HG03045 (cell line): ENCODE results near the gene RNPEP.
"Not testable (repeated sequence)": the region's sequence is repeated elsewhere in the genome, so short reads cannot be mapped to it uniquely, and the experiment has no call there.

Source experiments
- ATAC-seq: cut with Tn5 transposase; IDR thresholded peaks from one replicate; pipeline ENCODE4 v1.9.1; 2021; ENCODE audit warnings: mild to moderate bottlenecking, moderate library complexity; ENCODE audit not compliant: unreplicated experiment

Gene RNPEP, protein sequence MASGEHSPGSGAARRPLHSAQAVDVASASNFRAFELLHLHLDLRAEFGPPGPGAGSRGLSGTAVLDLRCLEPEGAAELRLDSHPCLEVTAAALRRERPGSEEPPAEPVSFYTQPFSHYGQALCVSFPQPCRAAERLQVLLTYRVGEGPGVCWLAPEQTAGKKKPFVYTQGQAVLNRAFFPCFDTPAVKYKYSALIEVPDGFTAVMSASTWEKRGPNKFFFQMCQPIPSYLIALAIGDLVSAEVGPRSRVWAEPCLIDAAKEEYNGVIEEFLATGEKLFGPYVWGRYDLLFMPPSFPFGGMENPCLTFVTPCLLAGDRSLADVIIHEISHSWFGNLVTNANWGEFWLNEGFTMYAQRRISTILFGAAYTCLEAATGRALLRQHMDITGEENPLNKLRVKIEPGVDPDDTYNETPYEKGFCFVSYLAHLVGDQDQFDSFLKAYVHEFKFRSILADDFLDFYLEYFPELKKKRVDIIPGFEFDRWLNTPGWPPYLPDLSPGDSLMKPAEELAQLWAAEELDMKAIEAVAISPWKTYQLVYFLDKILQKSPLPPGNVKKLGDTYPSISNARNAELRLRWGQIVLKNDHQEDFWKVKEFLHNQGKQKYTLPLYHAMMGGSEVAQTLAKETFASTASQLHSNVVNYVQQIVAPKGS

DNA sequence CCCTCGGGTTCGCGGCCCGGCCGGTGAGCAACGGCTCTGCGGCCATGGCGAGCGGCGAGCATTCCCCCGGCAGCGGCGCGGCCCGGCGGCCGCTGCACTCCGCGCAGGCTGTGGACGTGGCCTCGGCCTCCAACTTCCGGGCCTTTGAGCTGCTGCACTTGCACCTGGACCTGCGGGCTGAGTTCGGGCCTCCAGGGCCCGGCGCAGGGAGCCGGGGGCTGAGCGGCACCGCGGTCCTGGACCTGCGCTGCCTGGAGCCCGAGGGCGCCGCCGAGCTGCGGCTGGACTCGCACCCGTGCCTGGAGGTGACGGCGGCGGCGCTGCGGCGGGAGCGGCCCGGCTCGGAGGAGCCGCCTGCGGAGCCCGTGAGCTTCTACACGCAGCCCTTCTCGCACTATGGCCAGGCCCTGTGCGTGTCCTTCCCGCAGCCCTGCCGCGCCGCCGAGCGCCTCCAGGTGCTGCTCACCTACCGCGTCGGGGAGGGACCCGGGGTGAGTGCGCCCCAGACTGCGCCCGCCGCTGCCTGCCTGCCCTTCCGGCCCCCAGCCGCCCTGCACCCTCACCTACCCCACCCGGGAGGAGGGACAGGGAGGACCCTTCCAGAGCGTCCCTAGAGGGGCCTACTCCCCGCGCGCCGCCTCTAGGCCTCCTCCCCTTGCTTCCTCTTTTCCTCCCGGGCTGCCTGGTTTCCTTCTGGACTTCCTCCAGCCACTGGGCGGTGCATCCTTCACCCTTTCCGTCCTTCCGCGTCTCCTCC, at the start of gene RNPEP:
RNPEP (plus strand) TSS at position 26 of the 757 bp plus-strand sequence; CDS start at position 45, 19 bp downstream.
- peak; percentile 84 for ATAC-seq

DNA sequence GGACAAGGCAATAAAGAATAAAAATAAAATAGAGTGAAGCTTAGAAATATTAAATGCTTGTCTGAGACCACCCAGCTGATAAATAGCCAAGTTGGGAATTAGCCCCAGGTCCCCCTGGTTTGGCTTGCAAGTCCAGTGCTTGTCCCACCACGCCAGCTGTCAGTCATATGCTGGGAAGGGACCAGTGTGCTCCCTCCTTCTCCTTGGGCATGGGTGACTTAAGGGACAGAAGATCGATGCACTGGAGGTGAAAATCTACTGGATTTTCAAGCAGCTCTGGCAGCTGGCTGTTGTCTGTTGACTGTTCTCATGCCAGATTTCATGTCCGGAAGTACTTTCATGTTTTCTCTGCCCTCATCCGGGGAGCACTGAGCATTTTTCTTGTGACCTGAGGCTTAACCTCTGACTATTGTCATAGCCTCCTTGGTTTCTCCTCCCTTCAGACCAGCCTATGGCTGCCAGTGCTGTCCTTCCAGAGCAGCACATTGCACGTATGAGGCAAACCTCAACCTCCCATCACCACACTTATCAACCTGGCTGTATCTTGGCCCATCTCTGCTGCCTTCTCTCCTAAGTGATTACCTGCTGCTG, 48.5 kb upstream of the RNPEP start:
- ATAC-seq: no peak

DNA sequence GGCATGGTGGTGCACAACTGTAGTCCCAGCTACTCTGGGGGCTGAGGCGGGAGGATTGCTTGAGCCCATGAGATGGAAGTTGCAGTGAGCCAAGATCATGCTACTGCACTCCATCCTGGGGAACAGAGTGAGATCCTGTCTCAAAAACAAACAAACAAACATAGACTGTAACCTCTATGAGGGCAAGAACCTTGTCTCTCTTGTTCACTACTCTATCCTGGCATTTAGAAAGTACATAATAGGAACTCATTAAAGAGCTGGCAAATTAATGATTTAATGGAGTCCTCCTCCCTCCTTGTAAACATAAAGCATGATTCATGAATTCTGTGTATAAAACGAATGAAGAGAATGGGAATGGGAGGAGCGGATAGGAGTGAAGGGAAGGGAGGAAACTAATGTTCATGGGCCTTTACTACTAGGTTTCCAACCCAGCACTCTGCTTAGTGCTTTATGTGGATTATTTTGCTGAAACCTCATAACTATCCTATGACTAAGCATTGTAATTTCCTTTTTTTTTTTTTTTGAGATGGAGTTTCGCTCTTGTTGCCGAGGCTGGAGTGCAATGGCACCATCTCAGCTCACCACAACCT, 44.7 kb upstream of the RNPEP start:
- no peak for ATAC-seq

DNA sequence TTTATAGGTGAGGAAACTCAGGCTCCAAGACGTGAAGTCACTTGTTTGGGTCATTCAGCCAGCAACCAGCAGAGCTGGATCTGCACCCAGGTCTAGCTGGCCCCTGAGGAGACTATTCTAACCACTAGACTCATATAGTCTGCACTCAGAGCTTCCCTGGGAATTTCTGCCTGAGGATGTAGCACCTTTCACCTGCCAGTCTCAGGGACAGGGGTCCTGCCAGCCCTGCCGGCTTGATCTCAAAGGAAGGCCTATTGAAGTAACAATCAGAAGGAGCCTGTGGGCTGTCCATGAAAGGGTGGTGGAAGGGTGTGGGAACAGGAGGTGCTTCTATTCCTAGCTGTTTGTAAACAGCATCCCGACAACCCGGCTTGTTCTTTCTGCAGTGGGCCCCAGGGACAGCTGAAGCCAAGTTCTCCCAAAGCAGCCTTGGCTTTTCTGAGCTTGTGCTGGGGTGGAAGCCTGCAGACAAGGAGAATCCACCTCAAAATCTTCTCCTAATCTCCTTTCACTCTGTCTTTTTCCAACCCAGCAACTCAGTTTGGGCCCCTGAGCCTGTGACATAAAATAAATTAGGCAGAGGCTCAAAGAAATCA, 43.9 kb upstream of the RNPEP start:
- ATAC-seq: no peak

DNA sequence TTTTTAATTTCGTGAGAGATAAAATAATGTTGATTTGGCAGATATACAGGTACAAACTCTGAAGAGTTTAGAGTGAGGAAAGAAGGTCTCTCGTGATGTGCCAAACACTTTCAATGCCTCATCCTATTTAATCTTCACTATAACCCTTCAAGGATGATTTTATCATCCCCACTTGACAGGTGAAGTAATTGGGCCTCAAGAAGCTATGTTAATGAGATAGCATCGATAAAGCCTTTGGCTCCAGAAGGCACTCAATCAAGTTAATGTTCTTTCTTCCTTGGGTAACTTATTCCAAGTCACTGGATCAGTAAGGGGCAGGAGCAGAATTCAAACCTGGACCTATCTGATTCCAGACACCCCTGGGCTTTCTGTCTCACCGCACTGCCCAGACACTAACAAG, 43.3 kb upstream of the RNPEP start:
- ATAC-seq: no peak

DNA sequence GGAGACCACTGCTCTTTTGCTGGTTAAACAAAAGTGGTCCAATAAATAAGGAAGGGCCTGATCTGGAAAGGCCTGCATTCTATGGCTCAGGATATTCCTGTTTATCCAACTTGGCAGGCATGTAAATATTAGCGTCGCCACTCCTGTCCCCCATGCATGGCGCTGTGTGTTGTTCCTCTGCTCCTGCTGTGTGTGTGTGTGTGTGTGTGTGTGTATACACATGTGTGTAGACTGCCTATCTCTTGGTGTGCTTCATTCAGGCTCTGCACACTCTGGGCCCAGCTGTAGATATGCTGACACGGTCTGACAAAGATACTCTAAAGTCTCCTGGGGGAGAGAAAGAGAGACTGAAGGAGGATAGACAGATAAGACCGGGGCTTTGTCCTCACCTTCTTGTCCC, 42.9 kb upstream of the RNPEP start:
- ATAC-seq: no peak

DNA sequence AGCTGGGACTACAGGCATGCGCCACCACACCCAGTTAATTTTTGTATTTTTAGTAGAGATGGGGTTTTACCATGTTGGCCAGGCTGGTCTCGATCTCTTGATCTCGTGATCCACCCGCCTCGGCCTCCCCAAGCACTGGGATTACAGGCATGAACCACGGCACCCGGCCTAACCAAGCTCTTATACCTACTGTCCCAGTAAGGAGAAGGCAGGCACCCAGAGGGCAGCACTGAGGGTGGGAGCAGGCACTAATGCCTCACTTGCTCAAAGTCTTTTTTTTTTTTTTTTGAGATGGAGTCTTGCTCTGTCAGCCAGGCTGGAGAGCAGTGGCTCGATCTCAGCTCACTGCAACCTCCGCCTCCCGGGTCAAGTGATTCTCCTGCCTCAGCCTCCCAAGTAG, 42.1 kb upstream of the RNPEP start:
- not testable (repeated sequence) for ATAC-seq

DNA sequence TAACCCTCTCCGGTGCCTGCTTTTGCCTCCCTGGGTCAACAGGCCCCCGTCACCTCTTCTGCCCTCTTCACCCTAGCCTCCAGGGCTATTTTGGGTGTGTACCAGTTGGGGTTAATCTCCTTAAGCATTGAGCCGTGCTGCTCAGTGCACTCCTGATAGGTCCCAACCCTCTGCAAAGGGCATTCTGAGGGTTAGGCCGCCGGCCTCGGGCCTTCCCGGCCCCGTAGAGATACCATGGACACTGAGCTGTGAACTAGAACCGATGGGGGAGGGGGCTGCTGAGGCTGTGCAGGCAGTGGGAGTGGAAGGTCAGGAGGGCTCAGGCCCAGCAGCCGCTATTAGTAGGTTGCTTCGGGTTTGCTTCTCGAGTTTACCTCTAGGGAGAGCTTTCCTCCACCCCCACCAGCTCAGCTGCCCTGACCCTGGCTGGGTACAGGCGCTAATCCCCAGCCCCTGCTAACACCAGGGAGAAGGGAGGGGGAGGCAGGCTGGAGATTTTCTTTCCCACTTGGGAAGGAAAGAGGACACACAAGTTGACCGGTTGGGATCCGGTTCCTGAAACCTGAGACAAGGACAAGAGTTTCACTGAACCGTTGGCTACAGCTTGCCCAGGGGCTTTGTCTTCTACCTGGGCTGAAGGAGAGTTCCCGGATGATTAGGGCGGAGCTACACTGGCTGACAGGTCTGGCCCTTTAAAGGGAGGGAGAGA, 40.9 kb upstream of the RNPEP start:
- no peak for ATAC-seq

DNA sequence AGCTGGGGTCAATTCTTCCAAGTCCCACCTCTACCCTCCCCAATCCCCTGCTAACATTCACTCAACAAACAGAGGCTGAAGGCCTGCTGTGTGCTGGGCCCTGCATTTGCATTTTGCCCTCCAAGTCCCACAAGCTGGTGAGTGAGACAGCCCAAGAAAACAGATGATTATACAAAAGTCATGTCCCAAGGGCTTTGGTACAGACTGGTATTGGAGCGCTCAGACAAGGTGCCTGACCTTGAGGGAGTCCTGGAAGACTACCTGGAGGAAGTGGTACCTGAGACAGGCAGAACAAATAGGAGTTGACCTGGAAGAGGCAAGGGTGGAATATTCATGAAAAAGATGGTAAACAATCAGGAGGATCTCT, 40.3 kb upstream of the RNPEP start:
- no peak for ATAC-seq

DNA sequence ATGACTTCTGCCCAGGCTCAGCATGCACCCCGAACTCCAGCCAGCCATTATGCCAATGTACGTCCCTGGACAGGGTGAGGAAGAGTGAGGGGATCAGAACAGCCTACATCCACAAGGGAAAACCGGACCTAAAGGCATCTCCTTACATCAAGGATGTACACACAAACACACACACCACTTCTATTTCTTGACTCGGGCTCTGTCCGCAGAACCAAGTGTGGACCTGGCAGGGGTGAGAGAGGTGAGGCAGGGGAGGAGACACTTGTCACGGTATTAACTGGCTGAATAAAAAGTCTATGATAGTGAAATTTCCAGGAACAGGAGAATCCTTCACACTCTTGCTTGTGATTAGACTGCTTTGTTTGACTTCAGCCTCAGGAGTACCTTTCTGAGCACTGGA, 38.4 kb upstream of the RNPEP start:
- no peak for ATAC-seq

DNA sequence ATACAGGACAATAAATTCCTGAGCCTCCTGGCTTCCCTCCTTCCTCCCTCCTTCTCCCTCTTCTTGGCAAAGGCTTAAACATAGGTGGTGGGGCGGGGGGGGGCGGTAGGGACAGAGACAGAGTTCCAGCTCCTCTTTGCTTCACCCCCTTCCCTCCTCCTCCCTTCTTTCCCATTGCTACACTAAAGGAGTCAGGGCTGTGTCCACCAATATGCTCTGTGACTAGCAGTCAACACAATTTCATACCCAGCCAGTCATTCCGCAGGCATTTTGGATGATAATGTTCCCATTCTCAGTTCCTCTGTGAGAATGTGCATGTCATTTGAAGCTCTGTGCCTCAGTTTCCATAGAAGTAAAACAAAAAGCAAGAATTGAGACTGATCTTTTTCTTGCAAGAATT, 37.8 kb upstream of the RNPEP start:
- no peak for ATAC-seq

DNA sequence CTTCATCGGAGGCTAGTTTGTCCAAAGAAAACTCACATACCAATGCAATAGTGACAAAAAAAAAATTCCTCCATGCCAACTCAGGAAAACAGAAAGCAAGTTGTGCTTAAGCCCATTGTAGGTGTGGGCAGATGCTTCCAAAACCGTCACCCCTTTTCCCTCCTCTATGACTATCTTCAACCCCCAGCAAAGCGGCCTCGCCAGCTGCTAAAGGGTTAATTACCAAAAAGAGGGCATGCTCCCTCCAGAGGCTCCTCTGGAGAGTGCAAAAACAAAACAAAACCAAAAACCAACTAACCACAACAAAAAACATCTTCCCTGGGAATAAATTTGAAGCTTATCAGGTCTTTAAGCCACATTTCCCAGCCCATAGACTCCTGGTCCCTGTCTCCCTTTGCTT, 37.3 kb upstream of the RNPEP start:
- ATAC-seq: no peak

DNA sequence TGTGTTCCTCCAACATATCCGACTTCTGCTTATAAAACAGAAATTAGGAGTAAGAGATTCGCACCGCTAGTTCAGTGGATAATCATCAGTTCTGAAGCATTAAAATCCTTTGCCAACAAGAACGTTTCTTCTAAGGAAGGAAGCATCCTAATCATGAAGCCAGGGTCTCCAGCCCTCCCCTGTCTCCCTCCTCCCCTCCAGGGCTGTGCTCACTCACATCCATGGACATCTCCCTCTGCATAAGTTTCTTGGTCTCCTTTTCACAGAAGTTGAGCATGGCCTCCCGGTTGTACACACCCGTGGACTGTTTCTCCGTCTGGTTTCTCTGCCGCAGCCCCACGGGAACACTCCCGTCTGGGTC, 36.6 kb upstream of the RNPEP start:
- no peak for ATAC-seq

DNA sequence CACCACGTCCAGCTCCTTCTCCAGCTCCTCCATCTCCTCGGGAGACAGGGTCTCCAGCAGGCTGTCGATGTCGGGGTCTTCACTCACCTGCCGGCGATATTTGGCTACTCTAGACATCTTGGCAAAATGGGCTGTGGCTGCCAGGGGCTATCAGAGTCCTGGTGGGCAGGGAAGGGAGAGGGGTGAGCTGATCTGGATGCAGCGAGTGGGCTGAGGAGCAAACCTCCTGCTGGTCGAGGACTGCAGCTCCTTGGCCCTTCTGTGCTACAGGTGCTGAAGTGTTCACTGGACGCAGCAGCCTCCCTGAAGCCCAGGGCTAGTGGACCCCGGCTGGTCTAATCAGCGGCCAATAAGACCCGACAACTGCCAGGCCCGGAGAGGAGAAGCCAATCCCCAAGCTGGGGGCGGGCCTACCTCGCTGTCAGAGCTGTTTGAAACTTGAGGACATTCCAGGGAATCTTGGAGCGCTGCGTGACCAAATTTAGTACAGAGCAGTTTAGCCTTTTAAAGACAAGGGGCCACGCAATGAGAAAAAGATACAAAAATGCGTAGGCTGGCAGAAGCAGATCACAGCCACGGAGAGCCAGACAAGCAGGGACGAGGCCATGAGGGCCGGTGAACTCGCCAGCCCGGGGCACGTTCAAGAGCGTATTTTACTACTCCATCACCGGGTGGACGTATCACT, 36.1 kb upstream of the RNPEP start, which contains the start of gene LMOD1:
LMOD1 (minus strand) TSS at position 325 of the 685 bp plus-strand sequence; CDS start at position 117, 208 bp downstream.
- ATAC-seq: no peak

DNA sequence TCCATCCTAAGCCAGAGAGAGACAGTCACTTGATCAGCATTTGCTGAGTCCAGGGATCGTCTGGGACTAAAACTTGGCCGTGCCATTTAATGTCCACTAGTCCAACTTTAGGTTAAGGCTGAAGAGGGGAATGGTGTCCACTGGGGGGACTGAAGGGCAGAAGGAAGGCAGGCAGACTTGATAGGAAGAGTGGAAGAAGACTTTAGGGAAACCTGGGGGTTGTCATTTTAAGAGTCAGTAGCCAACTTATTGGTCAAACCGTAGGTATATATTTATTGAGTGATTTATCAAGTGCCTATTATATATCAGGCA, 34.8 kb upstream of the RNPEP start:
- no peak for ATAC-seq

DNA sequence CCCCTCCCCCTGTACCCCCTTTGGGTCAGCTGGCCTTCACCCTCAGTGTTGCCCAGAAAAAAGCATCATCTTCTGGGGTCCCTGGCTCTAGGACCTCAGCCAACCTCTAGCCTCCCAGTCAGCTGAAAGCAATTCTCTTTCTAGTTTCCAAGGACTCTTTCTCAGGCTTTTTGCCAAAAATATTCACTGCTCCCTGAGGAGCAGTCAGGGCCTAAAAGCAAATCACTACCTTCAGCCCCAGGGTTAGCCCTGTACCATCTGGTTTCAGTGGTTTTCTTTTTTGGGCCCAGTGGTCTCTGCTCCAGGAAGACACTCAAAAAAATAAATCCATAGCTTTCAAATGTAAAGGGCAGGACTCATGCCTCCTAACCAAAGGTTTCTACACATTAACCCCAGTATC, 33.0 kb upstream of the RNPEP start:
- ATAC-seq: no peak

DNA sequence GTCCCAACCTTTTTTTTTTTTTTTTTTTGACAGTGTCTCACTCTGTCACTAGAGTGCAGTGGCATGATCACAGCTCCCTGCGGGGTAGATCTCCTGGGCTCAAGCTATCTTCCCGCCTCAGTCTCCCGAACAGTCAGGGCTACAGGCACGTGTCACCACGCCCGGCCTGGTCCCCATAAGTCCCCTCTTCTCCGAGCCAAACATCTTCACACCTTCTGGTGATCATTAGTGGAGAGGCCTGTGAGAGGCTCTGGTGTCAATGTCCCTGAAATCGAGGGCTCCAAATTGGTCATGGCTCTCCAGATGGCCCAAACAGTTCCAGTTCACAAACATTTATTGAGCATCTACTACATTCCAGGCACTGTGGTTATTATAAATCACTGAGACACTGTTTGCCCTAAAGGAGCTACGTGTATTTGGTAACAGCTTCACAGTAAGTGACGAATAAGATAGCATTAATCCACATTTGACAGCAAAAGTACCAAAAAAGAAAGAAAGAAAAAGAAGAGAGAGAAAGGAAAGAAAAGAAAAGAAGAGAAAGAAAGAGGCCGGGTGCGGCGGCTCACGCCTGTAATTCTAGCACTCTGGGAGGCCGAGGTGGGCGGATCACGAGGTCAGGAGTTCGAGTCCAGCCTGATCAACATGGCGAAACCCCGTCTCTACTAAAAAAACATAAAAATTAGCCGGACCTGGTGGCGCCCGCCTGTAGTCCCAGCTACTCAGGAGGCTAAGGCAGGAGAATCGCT, 28.0 kb upstream of the RNPEP start:
- ATAC-seq: no peak

DNA sequence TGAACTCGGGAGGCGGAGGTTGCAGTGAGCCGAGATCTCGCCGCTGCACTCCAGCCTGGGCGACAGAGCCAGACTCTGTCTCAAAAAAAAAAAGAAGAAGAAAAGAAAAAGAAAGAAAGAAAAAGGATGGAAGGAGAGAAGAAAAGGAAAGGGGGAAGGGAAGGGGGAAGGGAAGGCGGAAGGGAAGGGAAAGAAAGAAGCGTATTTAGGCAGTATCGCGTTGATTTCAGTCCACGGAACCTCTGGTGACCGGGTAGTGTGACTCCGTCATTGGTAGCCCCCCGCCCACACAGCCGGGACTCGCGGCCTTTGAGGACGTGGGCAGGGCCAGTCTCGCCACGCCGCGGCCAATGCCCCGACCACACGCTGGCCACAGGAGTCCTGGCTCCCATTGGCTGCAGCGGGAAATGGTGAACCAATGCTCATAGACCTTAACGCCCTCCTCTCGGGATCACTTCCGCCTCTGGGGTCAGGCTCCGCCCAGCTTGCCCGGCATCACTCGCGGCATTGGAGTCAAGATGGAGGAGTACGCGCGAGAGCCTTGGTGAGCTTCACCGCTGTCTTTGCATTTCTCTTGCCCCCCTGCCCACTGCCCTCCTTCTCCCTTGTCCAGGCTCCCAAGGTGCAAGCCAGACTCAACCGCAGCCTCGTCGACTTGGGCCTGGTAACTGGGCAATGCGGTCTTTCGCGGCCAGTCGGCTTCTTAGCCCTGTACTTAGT, 27.3 kb upstream of the RNPEP start, which contains the start of gene TIMM17A:
TIMM17A (plus strand) TSS at position 495 of the 720 bp plus-strand sequence; CDS start at position 519, 24 bp downstream.
- peak; percentile 99 for ATAC-seq
